Measurements from ENCODE around the gene TRIM37.
A peak's percentile ranks its signal among the peaks of the same experiment; 100 is the strongest.
"Not testable (repeated sequence)": the region's sequence is repeated elsewhere in the genome, so short reads cannot be mapped to it uniquely, and the experiment has no call there.

The TRIM37 gene

GRCh38 chr17:59108400-59109102 is 1.9 kb upstream of the TRIM37 start:
- no peak for DNase-seq (ENCODE audit: low spot score)

GRCh38 chr17:59107306-59107670 is 608 bp upstream of the TRIM37 start:
- no peak for DNase-seq (ENCODE audit: low spot score)

GRCh38 chr17:59105852-59106462 is 723 bp downstream of the TRIM37 start:
- peak; percentile 88 for DNase-seq (ENCODE audit: low spot score)

- no peak for DNase-seq (ENCODE audit: low spot score)
Measured at GRCh38 chr17:59101178-59101577, 5.5 kb downstream of the TRIM37 start.

- DNase-seq (ENCODE audit: low spot score), result no peak
Measured at GRCh38 chr17:59097876-59098275, 8.8 kb downstream of the TRIM37 start.

GRCh38 chr17:59094861-59095530 is 11.7 kb downstream of the TRIM37 start:
- no peak for DNase-seq (ENCODE audit: low spot score)

- DNase-seq (ENCODE audit: low spot score), result peak; percentile 46
Measured at GRCh38 chr17:59093702-59094231, 12.9 kb downstream of the TRIM37 start.

- no peak for DNase-seq (ENCODE audit: low spot score)
Measured at GRCh38 chr17:59093145-59093701, 13.5 kb downstream of the TRIM37 start.

GRCh38 chr17:59090593-59090992 is 16.1 kb downstream of the TRIM37 start:
- DNase-seq (ENCODE audit: low spot score), result not testable (repeated sequence)

GRCh38 chr17:59084154-59084553 is 22.5 kb downstream of the TRIM37 start:
- no peak for DNase-seq (ENCODE audit: low spot score)

GRCh38 chr17:59074494-59074893 is 32.2 kb downstream of the TRIM37 start:
- no peak for DNase-seq (ENCODE audit: low spot score)

- DNase-seq (ENCODE audit: low spot score), result no peak
Measured at GRCh38 chr17:59073972-59074371, 32.7 kb downstream of the TRIM37 start.

GRCh38 chr17:59069856-59070255 is 36.8 kb downstream of the TRIM37 start:
- DNase-seq (ENCODE audit: low spot score), result no peak

- DNase-seq (ENCODE audit: low spot score), result no peak
Measured at GRCh38 chr17:59067756-59068155, 38.9 kb downstream of the TRIM37 start.

GRCh38 chr17:59067340-59067739 is 39.3 kb downstream of the TRIM37 start:
- DNase-seq (ENCODE audit: low spot score), result no peak

GRCh38 chr17:59062509-59062908 is 44.2 kb downstream of the TRIM37 start:
- DNase-seq (ENCODE audit: low spot score), result no peak

- DNase-seq (ENCODE audit: low spot score), result no peak
Measured at GRCh38 chr17:59056857-59057256, 49.8 kb downstream of the TRIM37 start.

- DNase-seq (ENCODE audit: low spot score), result no peak
Measured at GRCh38 chr17:59049798-59050197, 56.9 kb downstream of the TRIM37 start.

GRCh38 chr17:59047616-59048015 is 59.1 kb downstream of the TRIM37 start:
- DNase-seq (ENCODE audit: low spot score), result no peak

- DNase-seq (ENCODE audit: low spot score), result no peak
Measured at GRCh38 chr17:59046192-59046591, 60.5 kb downstream of the TRIM37 start.

- DNase-seq (ENCODE audit: low spot score), result no peak
Measured at GRCh38 chr17:59038734-59039133, 67.9 kb downstream of the TRIM37 start.

- DNase-seq (ENCODE audit: low spot score), result no peak
Measured at GRCh38 chr17:59037960-59038359, 68.7 kb downstream of the TRIM37 start.

- DNase-seq (ENCODE audit: low spot score), result no peak
Measured at GRCh38 chr17:59030811-59031210, 75.9 kb downstream of the TRIM37 start.
